ENCODE results near the gene GNG2. TPM values are rescaled to one million over a fixed set of nuclear protein-coding genes. Genes with fewer than 3 reads are reported as not detected.

GNG2 gene
- total and polyA plus RNA-seq, 2 donors from 2014 or later, result 4.0 to 35.6 TPM

DNA sequence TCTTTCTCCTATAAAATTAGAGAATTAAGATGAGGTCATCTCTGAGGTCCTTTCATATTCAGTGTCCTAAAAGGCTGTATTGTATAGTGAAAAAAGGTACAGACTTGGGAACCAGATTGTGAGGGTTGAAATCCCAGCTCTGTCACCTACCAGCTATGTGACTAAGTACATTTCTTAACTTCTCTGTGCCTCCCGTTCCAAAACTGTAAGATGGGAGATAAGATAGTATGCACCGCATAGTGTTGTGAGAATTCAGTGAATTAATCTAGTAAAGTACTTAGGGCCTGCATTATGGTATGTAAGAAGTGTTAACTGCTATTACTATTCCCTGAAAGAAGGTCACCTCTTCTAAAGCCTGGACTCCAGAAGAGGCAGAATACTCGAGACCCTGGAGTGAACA lies 60.6 kb downstream of the GNG2 start:
- FAIRE-seq, result no peak

DNA sequence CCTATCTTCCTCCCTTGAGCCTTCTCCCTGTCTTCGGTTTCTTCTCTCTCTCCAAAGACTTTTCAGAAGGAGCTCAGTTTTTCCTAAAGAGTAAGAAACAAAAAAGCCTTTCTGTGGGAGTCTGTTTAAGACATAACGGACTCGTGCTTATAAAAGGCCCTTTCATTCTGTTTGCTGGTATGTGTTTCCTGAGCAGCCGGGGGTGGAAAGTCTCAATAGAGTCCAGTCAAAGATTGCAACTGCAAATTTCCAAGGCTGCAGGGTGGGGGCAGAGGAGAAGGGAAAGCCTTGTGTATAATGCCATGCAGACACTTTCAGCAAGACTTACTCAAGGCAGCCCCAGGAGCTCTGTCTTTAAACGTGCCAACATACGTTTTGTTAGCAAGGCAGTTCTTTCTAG lies 62.2 kb downstream of the GNG2 start:
- Histone ChIP-seq H3K27ac (ENCODE audit: low read depth in 2 of 2, low read length in 2 of 2) (no peak overlapping the region), H3K4me1 (ENCODE audit: control insufficient read depth in 2 of 3, insufficient read depth in 2 of 3, low read depth in 1 of 3, low read length in 3 of 3) (no peaks in the 10 kb centered on the region), H3K27me3 (ENCODE audit: control insufficient read depth, insufficient read depth, low read length) (no peaks in the 10 kb centered on the region), H3K36me3 (ENCODE audit: control insufficient read depth in 2 of 3, insufficient read depth in 3 of 3, low read length in 3 of 3) (no peaks in the 10 kb centered on the region), H3K4me3 (ENCODE audit: low read length in 3 of 3) (no peak overlapping the region), H3K9ac (ENCODE audit: low read length in 3 of 3) (no peak overlapping the region), H3K9me3 (ENCODE audit: control insufficient read depth in 2 of 3, insufficient read depth in 1 of 3, low read length in 3 of 3) (no peaks in the 10 kb centered on the region)
- no peak for FAIRE-seq
- TF ChIP-seq, protein P1, sequence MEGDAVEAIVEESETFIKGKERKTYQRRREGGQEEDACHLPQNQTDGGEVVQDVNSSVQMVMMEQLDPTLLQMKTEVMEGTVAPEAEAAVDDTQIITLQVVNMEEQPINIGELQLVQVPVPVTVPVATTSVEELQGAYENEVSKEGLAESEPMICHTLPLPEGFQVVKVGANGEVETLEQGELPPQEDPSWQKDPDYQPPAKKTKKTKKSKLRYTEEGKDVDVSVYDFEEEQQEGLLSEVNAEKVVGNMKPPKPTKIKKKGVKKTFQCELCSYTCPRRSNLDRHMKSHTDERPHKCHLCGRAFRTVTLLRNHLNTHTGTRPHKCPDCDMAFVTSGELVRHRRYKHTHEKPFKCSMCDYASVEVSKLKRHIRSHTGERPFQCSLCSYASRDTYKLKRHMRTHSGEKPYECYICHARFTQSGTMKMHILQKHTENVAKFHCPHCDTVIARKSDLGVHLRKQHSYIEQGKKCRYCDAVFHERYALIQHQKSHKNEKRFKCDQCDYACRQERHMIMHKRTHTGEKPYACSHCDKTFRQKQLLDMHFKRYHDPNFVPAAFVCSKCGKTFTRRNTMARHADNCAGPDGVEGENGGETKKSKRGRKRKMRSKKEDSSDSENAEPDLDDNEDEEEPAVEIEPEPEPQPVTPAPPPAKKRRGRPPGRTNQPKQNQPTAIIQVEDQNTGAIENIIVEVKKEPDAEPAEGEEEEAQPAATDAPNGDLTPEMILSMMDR (IDR thresholded peaks at IDR 0.05; ENCODE audit: borderline replicate concordance, extremely low read depth, insufficient read depth), result no peak
- peak in 2 of 5 donors; percentile 22 to 65 for DNase-seq
- intact Hi-C loops (cut with DNase I), result no loop called here

More for the DNA sequence above, 60.6 kb downstream of the GNG2 start:
- intact Hi-C loops (cut with DNase I), result no loop called here
- Histone ChIP-seq H3K4me1 (ENCODE audit: control insufficient read depth in 2 of 3, insufficient read depth in 2 of 3, low read depth in 1 of 3, low read length in 3 of 3) (no peaks in the 10 kb centered on the region), H3K4me3 (ENCODE audit: low read length in 3 of 3) (no peak overlapping the region), H3K9ac (ENCODE audit: low read length in 3 of 3) (no peak overlapping the region), H3K36me3 (ENCODE audit: control insufficient read depth in 2 of 3, insufficient read depth in 3 of 3, low read length in 3 of 3) (no peaks in the 10 kb centered on the region), H3K9me3 (ENCODE audit: control insufficient read depth in 2 of 3, insufficient read depth in 1 of 3, low read length in 3 of 3) (no peaks in the 10 kb centered on the region), H3K27ac (ENCODE audit: low read depth in 2 of 2, low read length in 2 of 2) (no peak overlapping the region), H3K27me3 (ENCODE audit: control insufficient read depth, insufficient read depth, low read length) (no peaks in the 10 kb centered on the region)
- TF ChIP-seq, protein P1 (IDR thresholded peaks at IDR 0.05; ENCODE audit: borderline replicate concordance, extremely low read depth, insufficient read depth), result no peak
- DNase-seq, result no peak

DNA sequence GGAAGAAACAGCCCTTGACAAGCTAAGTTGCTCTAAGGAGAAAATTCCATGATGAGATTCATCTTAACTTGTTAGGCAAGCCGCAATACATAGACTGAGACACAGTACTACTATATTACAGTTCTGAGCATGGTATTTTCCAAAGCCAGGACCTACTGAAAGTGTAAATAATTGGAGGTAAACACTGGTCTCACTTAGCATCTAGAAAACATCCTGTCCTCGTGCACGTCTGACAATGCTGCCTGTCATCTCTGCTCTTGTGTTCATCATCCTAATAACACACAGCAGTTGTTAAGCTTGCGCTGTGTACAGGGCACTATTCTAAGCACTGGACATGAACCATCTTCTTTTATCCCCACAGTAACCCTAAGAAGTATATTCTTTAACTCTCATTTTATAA lies 64.2 kb downstream of the GNG2 start:
- FAIRE-seq (no peak), DNase-seq (no peak)
- H3K27ac ChIP-seq (ENCODE audit: low read depth in 2 of 2, low read length in 2 of 2), result no peak overlapping the region
- TF ChIP-seq, protein P1 (IDR thresholded peaks at IDR 0.05; ENCODE audit: borderline replicate concordance, extremely low read depth, insufficient read depth), result no peak
- no peaks in the 10 kb centered on the region for H3K4me1 ChIP-seq (ENCODE audit: control insufficient read depth in 2 of 3, insufficient read depth in 2 of 3, low read depth in 1 of 3, low read length in 3 of 3)
- no peak overlapping the region for H3K9ac ChIP-seq (ENCODE audit: low read length in 3 of 3)
- H3K4me3 ChIP-seq (ENCODE audit: low read length in 3 of 3), result no peak overlapping the region
- H3K27me3 ChIP-seq (ENCODE audit: control insufficient read depth, insufficient read depth, low read length), result no peaks in the 10 kb centered on the region
- H3K9me3 ChIP-seq (ENCODE audit: control insufficient read depth in 2 of 3, insufficient read depth in 1 of 3, low read length in 3 of 3), result no peaks in the 10 kb centered on the region
- intact Hi-C loops (cut with DNase I), result no loop called here
- H3K36me3 ChIP-seq (ENCODE audit: control insufficient read depth in 2 of 3, insufficient read depth in 3 of 3, low read length in 3 of 3), result no peaks in the 10 kb centered on the region

DNA sequence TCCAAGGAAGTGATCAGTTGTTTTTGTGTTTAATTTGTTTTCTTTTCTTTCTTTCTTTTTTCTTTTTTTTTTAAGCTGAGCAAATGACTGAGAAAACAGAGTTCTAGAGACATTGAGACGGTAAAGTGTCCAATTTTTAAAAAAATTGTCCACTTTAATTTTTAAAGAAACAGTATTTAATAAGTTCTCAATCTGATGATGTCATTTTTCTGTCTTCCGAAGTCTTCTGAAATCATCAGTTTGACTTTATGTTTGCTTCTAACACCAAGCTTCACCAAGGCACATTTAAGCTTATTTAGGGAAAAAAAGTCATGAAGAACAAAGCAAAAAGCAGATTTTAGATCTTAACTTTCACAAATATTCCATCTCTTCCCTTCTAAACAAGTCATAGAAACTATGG lies 65.6 kb downstream of the GNG2 start:
- Histone ChIP-seq H3K4me3 (ENCODE audit: low read length in 3 of 3) (no peak overlapping the region), H3K27ac (ENCODE audit: low read depth in 2 of 2, low read length in 2 of 2) (no peak overlapping the region), H3K4me1 (ENCODE audit: control insufficient read depth in 2 of 3, insufficient read depth in 2 of 3, low read depth in 1 of 3, low read length in 3 of 3) (no peaks in the 10 kb centered on the region), H3K9me3 (ENCODE audit: control insufficient read depth in 2 of 3, insufficient read depth in 1 of 3, low read length in 3 of 3) (no peaks in the 10 kb centered on the region), H3K27me3 (ENCODE audit: control insufficient read depth, insufficient read depth, low read length) (no peaks in the 10 kb centered on the region), H3K9ac (ENCODE audit: low read length in 3 of 3) (no peak overlapping the region), H3K36me3 (ENCODE audit: control insufficient read depth in 2 of 3, insufficient read depth in 3 of 3, low read length in 3 of 3) (no peaks in the 10 kb centered on the region)
- FAIRE-seq (no peak), DNase-seq (no peak)
- intact Hi-C loops (cut with DNase I), result no loop called here
- TF ChIP-seq, protein P1 (IDR thresholded peaks at IDR 0.05; ENCODE audit: borderline replicate concordance, extremely low read depth, insufficient read depth), result no peak
